C4-2B (cell line): ENCODE measurements around the gene POLR1D.
A peak's percentile ranks its signal among the peaks of the same experiment; 100 is the strongest.

Source experiments
- H3K27ac ChIP-seq: fragments of 450-650 bp; 2 replicates; pipeline ENCODE4 v1.5.1; 2017
- CTCF ChIP-seq: fragments of 450-650 bp; conservative IDR thresholded peaks from 2 replicates; pipeline ENCODE4 v1.5.1; 2017; ENCODE audit warnings: mild to moderate bottlenecking
- ZFX ChIP-seq: fragments of 450-650 bp; IDR thresholded peaks from 2 replicates; pipeline ENCODE4 v1.6.1; 2017

The POLR1D gene, protein sequence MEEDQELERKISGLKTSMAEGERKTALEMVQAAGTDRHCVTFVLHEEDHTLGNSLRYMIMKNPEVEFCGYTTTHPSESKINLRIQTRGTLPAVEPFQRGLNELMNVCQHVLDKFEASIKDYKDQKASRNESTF

DNA sequence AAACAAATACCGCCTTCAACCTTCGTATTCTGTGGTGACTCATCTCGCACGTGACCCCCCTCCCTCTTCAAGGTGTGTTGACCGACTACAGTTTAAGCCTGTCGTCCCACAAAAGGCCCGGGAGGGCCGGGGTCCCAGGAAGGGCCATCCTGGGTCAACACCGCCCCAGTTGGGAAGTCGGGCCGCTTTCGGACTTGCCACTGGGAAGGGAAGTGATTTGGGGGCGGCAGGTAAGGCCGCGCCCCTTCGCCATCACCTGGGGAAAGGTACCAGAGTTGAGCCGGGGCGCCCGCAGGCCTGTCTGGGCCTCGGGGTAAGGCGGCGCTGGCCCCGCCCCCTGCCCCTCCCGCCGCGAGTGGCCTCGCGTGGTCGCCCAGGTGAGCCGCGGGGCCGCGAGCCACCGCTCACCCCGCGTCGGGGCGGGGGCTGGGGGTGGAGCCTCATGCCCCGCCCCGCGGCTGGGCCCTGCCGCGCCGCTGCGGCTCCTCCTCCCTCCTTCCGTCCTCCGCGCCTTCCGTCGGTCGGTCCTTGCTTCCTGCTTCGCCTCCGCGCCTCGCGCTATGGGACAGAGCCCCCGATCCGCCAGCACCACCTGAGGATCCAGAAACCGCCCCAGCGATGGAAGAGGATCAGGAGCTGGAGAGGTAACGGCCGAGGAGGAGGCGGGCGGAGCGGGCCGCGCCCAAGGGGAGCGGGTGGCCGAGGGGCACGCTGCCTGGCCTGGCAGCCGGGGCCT lies at the start of gene POLR1D:
Gene POLR1D (plus strand): TSS at position 527 of the 736 bp plus-strand sequence. CDS start 92 bp downstream, at position 619.
- TF ChIP-seq ZFX (peak; percentile 93), CTCF (no peak)
- peak within 1 kb of the TSS; percentile 97 for H3K27ac ChIP-seq

DNA sequence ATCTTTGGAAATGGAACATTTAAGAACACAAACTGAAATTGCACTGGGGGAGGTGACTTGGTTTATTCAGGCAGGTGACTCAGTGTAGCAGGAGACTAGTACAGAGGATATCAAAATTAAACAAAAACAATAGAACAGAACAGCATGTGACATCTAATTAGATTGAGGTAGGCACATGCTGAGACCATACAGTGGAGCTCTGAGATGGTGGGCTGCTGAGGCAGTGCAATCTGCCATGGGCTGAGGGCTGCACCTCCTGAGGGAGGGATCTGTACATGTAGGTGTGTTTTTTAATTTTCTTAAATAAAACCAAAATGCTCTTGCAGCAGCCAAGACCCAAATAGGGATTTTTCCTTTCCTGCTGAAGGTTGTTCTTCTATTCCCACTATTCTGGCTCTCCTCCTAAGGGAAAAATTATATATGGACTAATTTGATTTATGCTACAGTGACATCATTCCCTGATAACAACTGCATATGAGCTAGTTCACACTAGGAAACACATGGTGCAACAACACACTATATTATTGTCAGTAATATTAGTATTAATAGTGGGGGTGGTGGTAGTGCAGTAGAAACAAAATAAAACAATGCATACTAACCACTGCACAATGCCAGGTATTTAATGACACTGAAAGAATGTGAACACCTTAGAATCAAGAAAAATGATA lies 49.3 kb upstream of the POLR1D start:
- H3K27ac ChIP-seq = no peak overlapping the region
- TF ChIP-seq ZFX (no peak), CTCF (no peak)

- no peak for TF ChIP-seq ZFX
- TF ChIP-seq CTCF = no peak
- no peak overlapping the region for H3K27ac ChIP-seq
These were observed 48.4 kb upstream of the POLR1D start for GRCh38 chr13:27573265-27573664.

GRCh38 chr13:27574661-27575060 lies 47.0 kb upstream of the POLR1D start:
- TF ChIP-seq ZFX (no peak), CTCF (no peak)
- H3K27ac ChIP-seq = no peak overlapping the region

GRCh38 chr13:27578121-27579030 lies 43.3 kb upstream of the POLR1D start:
- TF ChIP-seq CTCF (no peak), ZFX (no peak)
- no peak overlapping the region; the same call in 1 of the 2 replicates for H3K27ac ChIP-seq

DNA sequence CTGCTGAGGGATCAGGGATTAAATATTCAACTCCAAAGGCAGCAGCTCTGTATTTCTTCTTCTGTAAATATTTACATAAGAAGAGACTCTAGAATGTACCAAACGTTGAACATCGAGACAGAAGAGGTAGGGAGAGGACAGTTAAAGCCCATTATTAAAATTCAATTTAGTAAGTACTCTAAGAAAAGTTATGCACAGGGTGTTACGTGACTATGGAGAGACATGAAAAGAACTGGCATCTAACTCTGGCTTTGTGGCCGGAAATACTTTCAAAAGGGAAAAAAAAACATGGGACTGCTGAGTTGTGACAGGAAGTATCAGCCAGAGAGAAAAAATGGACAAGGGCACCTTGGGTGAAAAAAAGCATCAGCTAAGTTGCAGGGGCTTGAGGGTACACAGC lies 38.0 kb upstream of the POLR1D start:
- TF ChIP-seq ZFX (no peak), CTCF (no peak)
- H3K27ac ChIP-seq = no peak overlapping the region
